GM19395 (cell line): ENCODE measurements around the gene AHR.
A peak's percentile ranks its signal among the peaks of the same experiment; 100 is the strongest.

ENCODE experiments used
- ATAC-seq: cut with Tn5 transposase; IDR thresholded peaks from one replicate; pipeline ENCODE4 v1.9.1; 2021; ENCODE audit warnings: mild to moderate bottlenecking, moderate library complexity; ENCODE audit not compliant: unreplicated experiment

AHR gene

GRCh38 chr7:17298102-17298839, at the start of gene AHR:
Gene AHR, plus strand, starts transcription at chr7:17298652. Its CDS starts 613 bp downstream, at chr7:17299265.
- peak; percentile 55 for ATAC-seq

- ATAC-seq: no peak
Measured at GRCh38 chr7:17253885-17254284, 44.6 kb upstream of the AHR start.

DNA sequence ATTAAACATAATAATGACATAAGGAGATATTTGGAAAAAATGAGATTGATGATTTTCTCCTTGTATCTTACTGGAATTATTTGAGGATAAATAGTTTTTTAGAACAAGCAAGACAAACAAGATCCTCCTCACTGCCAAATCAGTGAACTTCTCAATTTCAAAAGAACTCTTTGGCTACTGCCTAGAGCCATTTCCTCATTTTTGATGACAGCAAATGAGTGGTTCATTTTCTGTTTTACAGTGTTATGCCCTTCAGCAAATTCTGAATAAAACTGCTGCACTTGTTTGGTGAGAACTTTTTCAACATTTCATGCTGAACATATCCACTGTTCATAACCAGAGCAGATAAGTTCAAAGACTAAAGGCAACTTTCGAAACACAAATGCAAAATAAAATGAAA, 42.5 kb upstream of the AHR start:
- no peak for ATAC-seq

- no peak for ATAC-seq
Measured at GRCh38 chr7:17256375-17256774, 42.1 kb upstream of the AHR start.

GRCh38 chr7:17266565-17266964, 31.9 kb upstream of the AHR start:
- ATAC-seq: no peak

GRCh38 chr7:17269341-17270221, 28.9 kb upstream of the AHR start:
- ATAC-seq: no peak

- ATAC-seq: no peak
Measured at GRCh38 chr7:17274551-17275245, 23.8 kb upstream of the AHR start.

- no peak for ATAC-seq
Measured at GRCh38 chr7:17275749-17276671, 22.4 kb upstream of the AHR start.

DNA sequence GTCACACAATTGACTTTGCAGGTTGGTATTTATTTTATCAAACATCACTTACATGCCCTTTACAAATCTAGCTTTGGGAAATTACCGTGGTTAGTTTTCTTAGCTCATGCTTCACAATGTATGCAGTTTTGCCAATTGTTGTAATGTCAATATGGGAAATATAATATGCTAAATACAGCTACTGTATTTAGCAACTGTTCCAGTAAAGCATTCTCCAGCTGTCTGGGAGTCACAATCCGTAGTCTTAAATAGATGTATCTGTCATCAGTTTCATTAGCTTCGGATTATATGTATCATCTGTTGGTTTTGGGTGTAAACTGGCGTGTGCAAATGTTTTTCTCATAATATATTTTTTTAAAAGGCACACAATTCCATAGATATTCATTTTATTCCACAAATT, 19.4 kb upstream of the AHR start:
- ATAC-seq: no peak

GRCh38 chr7:17289074-17289645, 9.3 kb upstream of the AHR start:
- no peak for ATAC-seq

DNA sequence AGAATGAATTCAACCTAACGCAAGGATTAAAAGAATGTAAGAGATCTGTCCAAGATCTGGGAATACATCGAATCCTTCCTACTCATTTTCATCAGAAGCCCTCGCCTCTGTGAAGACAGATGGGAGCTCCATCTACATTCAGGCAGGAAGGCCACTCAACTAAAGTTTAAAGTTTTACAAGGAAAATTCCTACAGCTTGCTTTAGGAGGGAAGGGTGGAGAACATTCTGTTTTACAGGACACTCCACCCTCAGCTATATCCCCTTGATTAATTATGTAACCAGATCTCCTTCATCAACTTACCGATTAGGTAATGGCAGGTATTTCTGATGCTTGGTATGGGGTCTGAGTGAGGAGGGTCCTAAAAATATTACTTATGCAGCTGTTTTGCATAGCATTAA, 5.6 kb upstream of the AHR start:
- no peak for ATAC-seq

DNA sequence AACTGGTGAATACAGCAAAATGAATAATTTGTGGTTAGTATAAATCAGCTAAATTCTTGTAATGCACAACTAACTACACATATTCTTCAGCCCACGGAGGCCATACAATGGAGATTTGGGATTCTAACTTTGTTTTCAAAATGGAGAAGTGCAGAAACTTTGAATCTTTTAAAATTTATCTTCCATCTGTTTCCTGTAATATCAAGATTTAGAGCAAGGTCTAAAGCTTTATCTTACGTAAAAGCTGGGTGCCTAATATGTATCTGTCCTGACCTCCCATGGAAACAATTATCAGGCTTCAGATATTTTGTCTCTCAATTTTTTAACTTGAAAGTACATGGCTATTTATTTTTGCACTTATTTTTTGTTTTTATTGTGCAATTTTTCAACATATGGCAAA, 5.0 kb upstream of the AHR start:
- ATAC-seq: no peak

DNA sequence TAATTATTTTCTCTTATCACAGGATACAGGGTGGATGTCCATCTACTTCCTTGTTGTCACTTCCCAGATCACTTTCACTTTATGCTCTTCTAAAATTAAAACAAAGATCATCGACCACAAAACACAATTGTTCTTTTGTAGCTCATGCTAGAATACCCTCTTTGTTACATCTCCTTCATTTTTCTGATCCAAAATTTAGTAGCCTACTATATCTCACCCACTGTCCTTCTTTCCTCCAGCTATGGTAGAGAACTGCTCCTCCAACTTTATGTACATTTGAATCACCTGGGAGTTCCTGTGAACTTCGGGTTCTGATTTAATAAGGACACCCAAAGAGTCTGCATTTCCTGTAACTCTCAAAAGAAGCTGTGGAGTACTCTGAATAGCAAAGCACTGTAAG, 1.2 kb upstream of the AHR start:
- ATAC-seq: no peak

- peak; percentile 42 for ATAC-seq
Measured at GRCh38 chr7:17298840-17299482, 509 bp downstream of the AHR start.

DNA sequence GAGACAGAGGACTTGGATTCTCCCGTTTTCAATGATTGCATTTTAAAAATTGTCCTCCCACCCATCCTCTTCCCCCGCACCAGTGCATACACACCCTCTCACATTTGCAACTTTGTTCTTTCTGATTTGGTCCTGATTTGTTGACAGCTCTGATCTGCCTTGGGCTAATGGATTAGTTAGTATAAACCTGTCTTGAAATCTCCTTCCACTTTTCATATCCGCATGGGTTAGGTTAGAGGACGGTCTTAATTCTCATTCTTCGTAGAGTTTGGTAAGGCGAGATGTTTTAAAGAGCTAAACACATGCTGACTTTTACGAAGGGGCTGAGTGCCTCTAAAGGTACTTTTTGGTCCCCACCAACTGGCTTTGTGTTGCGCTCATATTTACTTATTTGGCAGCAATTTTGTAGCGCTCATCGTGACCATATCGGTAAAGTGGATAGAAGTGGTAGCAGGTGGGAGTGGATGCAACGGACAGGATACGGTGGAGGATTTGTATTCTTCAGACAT, 1.1 kb downstream of the AHR start:
- peak; percentile 9 for ATAC-seq

DNA sequence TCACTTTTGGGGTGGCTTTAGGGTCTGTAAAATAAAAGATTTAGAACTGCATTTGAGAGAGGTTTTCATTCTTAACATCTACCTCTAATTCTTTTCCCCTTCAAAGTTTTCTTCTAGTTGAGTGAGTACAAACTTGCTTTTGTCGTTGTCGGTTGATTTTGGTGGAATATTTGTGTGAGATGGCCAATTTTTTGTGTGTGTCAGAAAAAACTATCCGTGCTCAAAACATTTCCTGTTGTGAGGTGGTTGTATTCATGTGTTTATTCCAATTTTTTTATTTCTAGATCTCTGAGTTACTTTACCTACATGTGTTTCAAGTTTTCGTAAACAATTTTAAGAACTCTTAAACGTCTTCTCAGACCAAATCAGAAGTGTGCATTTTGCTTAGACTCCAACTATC, 1.6 kb downstream of the AHR start:
- ATAC-seq: no peak

- no peak for ATAC-seq
Measured at GRCh38 chr7:17300437-17300836, 2.0 kb downstream of the AHR start.

DNA sequence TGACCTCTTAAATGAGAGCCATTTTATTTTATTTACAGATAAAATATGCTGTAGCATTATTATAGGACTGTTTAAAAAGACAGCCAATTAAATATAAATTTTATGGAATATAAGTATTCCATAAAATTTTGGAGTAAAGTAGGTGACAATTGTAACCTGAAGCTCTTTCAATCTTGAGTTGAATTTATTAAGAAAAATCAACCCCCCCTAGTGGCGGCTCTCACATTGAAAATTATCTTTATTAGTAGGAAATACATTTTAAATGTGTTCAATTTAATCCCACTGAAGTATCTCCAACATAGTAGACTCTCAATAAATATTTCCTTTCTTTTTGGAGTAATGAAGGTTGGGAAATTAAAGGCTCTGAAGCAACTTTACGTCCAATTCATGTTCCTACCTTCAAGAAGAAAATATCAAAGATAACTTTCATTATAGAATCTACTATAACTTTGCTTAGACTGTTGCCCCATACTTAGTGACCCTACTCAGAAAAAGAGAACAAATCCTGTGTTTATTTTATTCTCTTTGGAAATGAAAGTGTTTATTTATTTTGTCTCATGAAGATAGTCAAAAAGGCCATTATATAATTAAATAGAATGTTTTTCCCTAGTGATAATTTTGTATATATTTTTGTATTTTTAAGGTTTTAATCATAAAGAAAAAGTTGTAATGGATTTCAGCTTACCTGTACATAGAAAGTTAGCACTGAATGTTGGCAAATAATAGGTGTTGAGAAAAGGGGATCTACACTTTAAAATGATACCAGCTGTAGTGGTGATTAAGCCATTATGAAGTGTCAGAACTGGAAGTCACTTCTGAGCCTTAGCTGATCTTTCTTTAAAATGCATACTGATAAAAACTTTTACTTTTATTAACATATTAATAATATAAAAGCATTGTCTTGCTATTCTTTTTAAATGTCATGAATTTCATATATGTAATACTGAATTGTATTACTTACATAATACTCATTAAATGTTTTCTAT, 3.3 kb downstream of the AHR start:
- no peak for ATAC-seq
